GM23338 (cell line): ENCODE results near the gene SMAD1. TPM values are rescaled to one million over a fixed set of nuclear protein-coding genes. Genes with fewer than 3 reads are reported as not detected.

Experiments used
- ATAC-seq: fragments of 200-7000 bp; cut with Tn5 transposase; 3 replicates; pipeline ENCODE4 v1.9.1; 2020
- DNase-seq: peaks from one replicate; pipeline ENCODE4 v3.0.0-alpha.2; 2015; ENCODE audit warnings: low spot score
- H2AFZ ChIP-seq: fragments of 200-600 bp; sonication (generic); 2 replicates; pipeline ENCODE4 v1.8.0; 2016; ENCODE audit warnings: antibody characterized with exemption, mild to moderate bottlenecking, moderate library complexity
- H3F3A ChIP-seq: fragments of 200-600 bp; sonication (generic); replicated peaks from 2 replicates; pipeline ENCODE4 v1.8.0; 2017; ENCODE audit warnings: antibody characterized with exemption, mixed run types, low read depth
- H3K27ac ChIP-seq: fragments of 200-600 bp; sonication (generic); 2 replicates; pipeline ENCODE4 v1.6.1; 2016; ENCODE audit warnings: low read depth
- H3K27me3 ChIP-seq: fragments of 200-600 bp; sonication (generic); 2 replicates; pipeline ENCODE4 v1.8.0; 2016; ENCODE audit warnings: mild to moderate bottlenecking, mixed run types, moderate library complexity; ENCODE audit not compliant: insufficient read depth
- H3K36me3 ChIP-seq: fragments of 200-600 bp; sonication (generic); 2 replicates; pipeline ENCODE4 v1.8.0; 2016; ENCODE audit warnings: mild to moderate bottlenecking; ENCODE audit not compliant: insufficient read depth
- H3K4me1 ChIP-seq: fragments of 200-600 bp; sonication (generic); 2 replicates; pipeline ENCODE4 v1.8.0; 2016; ENCODE audit warnings: mild to moderate bottlenecking, moderate library complexity; ENCODE audit not compliant: insufficient read depth
- H3K4me2 ChIP-seq: fragments of 200-600 bp; sonication (generic); 2 replicates; pipeline ENCODE4 v1.7.1; 2017; ENCODE audit warnings: mixed run types
- H3K4me3 ChIP-seq: fragments of 200-600 bp; sonication (generic); 2 replicates; pipeline ENCODE4 v1.6.1; 2016; ENCODE audit warnings: mixed run types
- H3K79me2 ChIP-seq: fragments of 200-600 bp; sonication (generic); replicated peaks from 2 replicates; pipeline ENCODE4 v1.8.0; 2017; ENCODE audit warnings: mild to moderate bottlenecking; ENCODE audit not compliant: insufficient read depth
- H3K9me2 ChIP-seq: fragments of 200-600 bp; sonication (generic); 2 replicates; pipeline ENCODE4 v1.8.0; 2017; ENCODE audit not compliant: insufficient read depth
- H4K20me1 ChIP-seq: fragments of 200-600 bp; sonication (generic); replicated peaks from 2 replicates; pipeline ENCODE4 v1.8.0; 2017; ENCODE audit warnings: mild to moderate bottlenecking; ENCODE audit not compliant: insufficient read depth
- H3K27ac Mint-ChIP-seq: 2 replicates; pipeline ENCODE4 v1.8.0; 2020; ENCODE audit warnings: inconsistent platforms, mild to moderate bottlenecking, moderate library complexity, mixed read lengths
- H3K27me3 Mint-ChIP-seq: 3 replicates; pipeline ENCODE4 v1.8.0; 2022; ENCODE audit warnings: low read depth, mild to moderate bottlenecking, moderate library complexity, mixed read lengths, inconsistent platforms; ENCODE audit not compliant: insufficient read depth, poor library complexity
- H3K36me3 Mint-ChIP-seq: 3 replicates; pipeline ENCODE4 v1.8.0; 2021; ENCODE audit warnings: low read depth, mild to moderate bottlenecking, inconsistent platforms, moderate library complexity, mixed read lengths
- H3K4me1 Mint-ChIP-seq: 3 replicates; pipeline ENCODE4 v1.8.0; 2020; ENCODE audit warnings: mild to moderate bottlenecking, inconsistent platforms, mixed read lengths
- H3K4me3 Mint-ChIP-seq: 3 replicates; pipeline ENCODE4 v1.8.0; 2021; ENCODE audit warnings: moderate library complexity, mild to moderate bottlenecking, inconsistent platforms, mixed read lengths
- H3K9me3 Mint-ChIP-seq: 3 replicates; pipeline ENCODE4 v1.8.0; 2020; ENCODE audit warnings: moderate library complexity, mild to moderate bottlenecking, inconsistent platforms, mixed read lengths
- EZH2 ChIP-seq: fragments of 200-600 bp; sonication (generic); IDR thresholded peaks from one replicate; pipeline ENCODE4 v1.8.0; 2017; ENCODE audit warnings: antibody characterized with exemption, mild to moderate bottlenecking, low read depth; ENCODE audit not compliant: unreplicated experiment
- EZH2phosphoT487 ChIP-seq: fragments of 200-600 bp; sonication (generic); IDR thresholded peaks from one replicate; pipeline ENCODE4 v1.8.1; 2018; ENCODE audit warnings: antibody characterized with exemption; ENCODE audit not compliant: unreplicated experiment
- JUNB ChIP-seq: IDR thresholded peaks from one replicate; pipeline ENCODE4 v1.6.1; 2016; ENCODE audit warnings: antibody characterized with exemption; ENCODE audit not compliant: unreplicated experiment
- NANOG ChIP-seq: IDR thresholded peaks from 2 replicates; pipeline ENCODE4 v1.6.1; 2016; ENCODE audit warnings: antibody characterized with exemption, borderline replicate concordance
- POLR2AphosphoS5 ChIP-seq: IDR thresholded peaks from 2 replicates; pipeline ENCODE4 v1.6.1; 2016; ENCODE audit warnings: antibody characterized with exemption, low read depth
- STAT1 ChIP-seq: IDR thresholded peaks from one replicate; pipeline ENCODE4 v1.6.1; 2016; ENCODE audit warnings: antibody characterized with exemption; ENCODE audit not compliant: unreplicated experiment
- ZNF114 ChIP-seq: fragments of 250-450 bp; sonication (Bioruptor Pico); IDR thresholded peaks from 2 replicates; pipeline ENCODE4 v1.5.0; 2020; ENCODE audit warnings: mild to moderate bottlenecking, moderate library complexity
- ZNF331 ChIP-seq: fragments of 250-450 bp; sonication (Bioruptor Pico); IDR thresholded peaks from 2 replicates; pipeline ENCODE4 v1.5.0; 2020; ENCODE audit warnings: low read depth, mild to moderate bottlenecking, moderate library complexity
- polyA plus RNA-seq: library from polyadenylated mRNA; unstranded; fragments of >200 nt; fragmentation: Nextera tagmentation; extraction: Ambion mirVana; gene quantifications from 2 replicates; pipeline ENCODE4 v1.2.1, GENCODE V29; 2016
- total RNA-seq: library from RNA; depleted of rRNA; stranded (reverse); fragments of >200 nt; shearing (Covaris generic); gene quantifications from 2 replicates; pipeline ENCODE4 v1.2.3, GENCODE V29; 2014
- TF ChIP-seq, protein P1 (sequence below): IDR thresholded peaks from one replicate; pipeline ENCODE4 v1.6.1; 2018; ENCODE audit warnings: antibody characterized with exemption; ENCODE audit not compliant: unreplicated experiment
- TF ChIP-seq, protein P2 (sequence below): IDR thresholded peaks from 2 replicates; pipeline ENCODE4 v1.6.1; 2016; ENCODE audit warnings: antibody characterized with exemption
- TF ChIP-seq, protein P3 (sequence below), 2 experiments: fragments of 200-600 bp in 1 of 2; sonication (generic) in 1 of 2; conservative IDR thresholded peaks; 2 replicates each; pipeline versions ENCODE4 v1.5.1 to v1.6.1; 2016 to 2017; ENCODE audit warnings: antibody characterized with exemption in 2 of 2, low read depth in 2 of 2, mild to moderate bottlenecking in 2 of 2, moderate library complexity in 1 of 2
- TF ChIP-seq, protein P4 (sequence below): fragments of 250-450 bp; sonication (Bioruptor Pico); IDR thresholded peaks from 2 replicates; pipeline ENCODE4 v1.5.0; 2020; ENCODE audit warnings: mild to moderate bottlenecking, moderate library complexity

SMAD1 gene
- total and polyA plus RNA-seq, 2 experiments from 2014 or later: 19.8 to 33.6 TPM

DNA sequence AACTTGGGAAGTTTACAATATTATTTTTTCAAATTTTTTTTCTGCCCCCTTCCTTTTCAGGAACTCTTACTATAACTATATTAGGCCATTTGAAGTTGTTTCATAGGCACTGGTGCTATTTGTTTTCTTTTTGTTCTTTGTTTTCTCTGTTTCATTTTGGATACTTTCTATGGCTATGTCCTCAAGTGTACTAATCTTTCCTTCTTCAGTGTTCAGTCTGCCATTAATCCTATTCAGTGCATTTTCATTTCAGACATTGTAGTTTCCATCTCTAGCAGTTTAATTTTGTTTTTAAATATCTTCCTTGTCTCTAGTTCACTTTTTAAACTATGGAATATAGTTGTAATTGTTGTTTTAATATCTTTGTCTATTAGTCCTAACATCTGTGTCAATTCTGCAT, 48.0 kb upstream of the SMAD1 start (continued):
- TF ChIP-seq, protein P1, sequence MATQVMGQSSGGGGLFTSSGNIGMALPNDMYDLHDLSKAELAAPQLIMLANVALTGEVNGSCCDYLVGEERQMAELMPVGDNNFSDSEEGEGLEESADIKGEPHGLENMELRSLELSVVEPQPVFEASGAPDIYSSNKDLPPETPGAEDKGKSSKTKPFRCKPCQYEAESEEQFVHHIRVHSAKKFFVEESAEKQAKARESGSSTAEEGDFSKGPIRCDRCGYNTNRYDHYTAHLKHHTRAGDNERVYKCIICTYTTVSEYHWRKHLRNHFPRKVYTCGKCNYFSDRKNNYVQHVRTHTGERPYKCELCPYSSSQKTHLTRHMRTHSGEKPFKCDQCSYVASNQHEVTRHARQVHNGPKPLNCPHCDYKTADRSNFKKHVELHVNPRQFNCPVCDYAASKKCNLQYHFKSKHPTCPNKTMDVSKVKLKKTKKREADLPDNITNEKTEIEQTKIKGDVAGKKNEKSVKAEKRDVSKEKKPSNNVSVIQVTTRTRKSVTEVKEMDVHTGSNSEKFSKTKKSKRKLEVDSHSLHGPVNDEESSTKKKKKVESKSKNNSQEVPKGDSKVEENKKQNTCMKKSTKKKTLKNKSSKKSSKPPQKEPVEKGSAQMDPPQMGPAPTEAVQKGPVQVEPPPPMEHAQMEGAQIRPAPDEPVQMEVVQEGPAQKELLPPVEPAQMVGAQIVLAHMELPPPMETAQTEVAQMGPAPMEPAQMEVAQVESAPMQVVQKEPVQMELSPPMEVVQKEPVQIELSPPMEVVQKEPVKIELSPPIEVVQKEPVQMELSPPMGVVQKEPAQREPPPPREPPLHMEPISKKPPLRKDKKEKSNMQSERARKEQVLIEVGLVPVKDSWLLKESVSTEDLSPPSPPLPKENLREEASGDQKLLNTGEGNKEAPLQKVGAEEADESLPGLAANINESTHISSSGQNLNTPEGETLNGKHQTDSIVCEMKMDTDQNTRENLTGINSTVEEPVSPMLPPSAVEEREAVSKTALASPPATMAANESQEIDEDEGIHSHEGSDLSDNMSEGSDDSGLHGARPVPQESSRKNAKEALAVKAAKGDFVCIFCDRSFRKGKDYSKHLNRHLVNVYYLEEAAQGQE: no peak
- TF ChIP-seq EZH2phosphoT487 (no peak), POLR2AphosphoS5 (no peak), EZH2 (no peak), ZNF114 (CRISPR knock-in tag) (no peak), NANOG (no peak), STAT1 (no peak)

DNA sequence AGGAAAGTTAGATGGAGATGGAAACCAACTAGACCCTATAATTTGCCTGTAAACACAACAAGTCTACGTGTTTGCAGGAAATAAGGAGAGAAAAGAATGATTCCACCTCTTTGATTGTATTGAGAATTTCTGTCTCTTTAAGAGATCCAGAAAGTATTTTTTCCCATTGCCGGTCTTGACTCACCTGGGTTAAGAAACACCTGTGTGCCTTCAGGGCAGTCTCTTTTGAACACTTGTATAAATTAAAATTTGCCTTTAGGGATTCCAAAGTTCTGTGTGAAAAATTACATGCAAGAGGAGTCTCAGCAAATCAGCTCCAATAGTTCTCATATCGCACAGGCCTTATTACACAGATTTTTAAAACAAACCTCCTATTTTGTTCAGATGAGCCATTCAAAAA, 46.0 kb upstream of the SMAD1 start:
- Histone ChIP-seq H3K9me2 (no peaks in the 10 kb centered on the region), H3K4me3 (no peak overlapping the region), H2AFZ (no peak overlapping the region), H3K27me3 (no peaks in the 10 kb centered on the region), H3K27ac (no peak overlapping the region), H4K20me1 (no peaks in the 10 kb centered on the region), H3K4me1 (peaks cover 6% of the 10 kb centered on the region; the same call in 1 of the 2 replicates), H3K4me2 (no peak overlapping the region), H3K79me2 (no peaks in the 10 kb centered on the region), H3F3A (no peaks in the 10 kb centered on the region), H3K36me3 (no peaks in the 10 kb centered on the region)
- H3K36me3 Mint-ChIP-seq: no peaks in the 10 kb centered on the region
- H3K27ac Mint-ChIP-seq: no peak overlapping the region
- peaks cover 3% of the 10 kb centered on the region; the same call in 2 of the 3 replicates for H3K9me3 Mint-ChIP-seq
- no peak overlapping the region for H3K4me3 Mint-ChIP-seq
- peaks cover 9% of the 10 kb centered on the region; the same call in 2 of the 3 replicates for H3K4me1 Mint-ChIP-seq
- no peak for ATAC-seq
- DNase-seq: no peak
- no peaks in the 10 kb centered on the region for H3K27me3 Mint-ChIP-seq
- TF ChIP-seq, protein P2, sequence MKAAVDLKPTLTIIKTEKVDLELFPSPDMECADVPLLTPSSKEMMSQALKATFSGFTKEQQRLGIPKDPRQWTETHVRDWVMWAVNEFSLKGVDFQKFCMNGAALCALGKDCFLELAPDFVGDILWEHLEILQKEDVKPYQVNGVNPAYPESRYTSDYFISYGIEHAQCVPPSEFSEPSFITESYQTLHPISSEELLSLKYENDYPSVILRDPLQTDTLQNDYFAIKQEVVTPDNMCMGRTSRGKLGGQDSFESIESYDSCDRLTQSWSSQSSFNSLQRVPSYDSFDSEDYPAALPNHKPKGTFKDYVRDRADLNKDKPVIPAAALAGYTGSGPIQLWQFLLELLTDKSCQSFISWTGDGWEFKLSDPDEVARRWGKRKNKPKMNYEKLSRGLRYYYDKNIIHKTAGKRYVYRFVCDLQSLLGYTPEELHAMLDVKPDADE: no peak
- TF ChIP-seq EZH2 (no peak), JUNB (no peak), ZNF114 (CRISPR knock-in tag) (no peak), STAT1 (no peak), ZNF331 (CRISPR knock-in tag) (no peak)
- TF ChIP-seq, protein P3, sequence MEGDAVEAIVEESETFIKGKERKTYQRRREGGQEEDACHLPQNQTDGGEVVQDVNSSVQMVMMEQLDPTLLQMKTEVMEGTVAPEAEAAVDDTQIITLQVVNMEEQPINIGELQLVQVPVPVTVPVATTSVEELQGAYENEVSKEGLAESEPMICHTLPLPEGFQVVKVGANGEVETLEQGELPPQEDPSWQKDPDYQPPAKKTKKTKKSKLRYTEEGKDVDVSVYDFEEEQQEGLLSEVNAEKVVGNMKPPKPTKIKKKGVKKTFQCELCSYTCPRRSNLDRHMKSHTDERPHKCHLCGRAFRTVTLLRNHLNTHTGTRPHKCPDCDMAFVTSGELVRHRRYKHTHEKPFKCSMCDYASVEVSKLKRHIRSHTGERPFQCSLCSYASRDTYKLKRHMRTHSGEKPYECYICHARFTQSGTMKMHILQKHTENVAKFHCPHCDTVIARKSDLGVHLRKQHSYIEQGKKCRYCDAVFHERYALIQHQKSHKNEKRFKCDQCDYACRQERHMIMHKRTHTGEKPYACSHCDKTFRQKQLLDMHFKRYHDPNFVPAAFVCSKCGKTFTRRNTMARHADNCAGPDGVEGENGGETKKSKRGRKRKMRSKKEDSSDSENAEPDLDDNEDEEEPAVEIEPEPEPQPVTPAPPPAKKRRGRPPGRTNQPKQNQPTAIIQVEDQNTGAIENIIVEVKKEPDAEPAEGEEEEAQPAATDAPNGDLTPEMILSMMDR (conservative IDR thresholded peaks at IDR 0.05; ENCODE audit: low read depth in 2 of 2): no peak
- TF ChIP-seq, protein P4, sequence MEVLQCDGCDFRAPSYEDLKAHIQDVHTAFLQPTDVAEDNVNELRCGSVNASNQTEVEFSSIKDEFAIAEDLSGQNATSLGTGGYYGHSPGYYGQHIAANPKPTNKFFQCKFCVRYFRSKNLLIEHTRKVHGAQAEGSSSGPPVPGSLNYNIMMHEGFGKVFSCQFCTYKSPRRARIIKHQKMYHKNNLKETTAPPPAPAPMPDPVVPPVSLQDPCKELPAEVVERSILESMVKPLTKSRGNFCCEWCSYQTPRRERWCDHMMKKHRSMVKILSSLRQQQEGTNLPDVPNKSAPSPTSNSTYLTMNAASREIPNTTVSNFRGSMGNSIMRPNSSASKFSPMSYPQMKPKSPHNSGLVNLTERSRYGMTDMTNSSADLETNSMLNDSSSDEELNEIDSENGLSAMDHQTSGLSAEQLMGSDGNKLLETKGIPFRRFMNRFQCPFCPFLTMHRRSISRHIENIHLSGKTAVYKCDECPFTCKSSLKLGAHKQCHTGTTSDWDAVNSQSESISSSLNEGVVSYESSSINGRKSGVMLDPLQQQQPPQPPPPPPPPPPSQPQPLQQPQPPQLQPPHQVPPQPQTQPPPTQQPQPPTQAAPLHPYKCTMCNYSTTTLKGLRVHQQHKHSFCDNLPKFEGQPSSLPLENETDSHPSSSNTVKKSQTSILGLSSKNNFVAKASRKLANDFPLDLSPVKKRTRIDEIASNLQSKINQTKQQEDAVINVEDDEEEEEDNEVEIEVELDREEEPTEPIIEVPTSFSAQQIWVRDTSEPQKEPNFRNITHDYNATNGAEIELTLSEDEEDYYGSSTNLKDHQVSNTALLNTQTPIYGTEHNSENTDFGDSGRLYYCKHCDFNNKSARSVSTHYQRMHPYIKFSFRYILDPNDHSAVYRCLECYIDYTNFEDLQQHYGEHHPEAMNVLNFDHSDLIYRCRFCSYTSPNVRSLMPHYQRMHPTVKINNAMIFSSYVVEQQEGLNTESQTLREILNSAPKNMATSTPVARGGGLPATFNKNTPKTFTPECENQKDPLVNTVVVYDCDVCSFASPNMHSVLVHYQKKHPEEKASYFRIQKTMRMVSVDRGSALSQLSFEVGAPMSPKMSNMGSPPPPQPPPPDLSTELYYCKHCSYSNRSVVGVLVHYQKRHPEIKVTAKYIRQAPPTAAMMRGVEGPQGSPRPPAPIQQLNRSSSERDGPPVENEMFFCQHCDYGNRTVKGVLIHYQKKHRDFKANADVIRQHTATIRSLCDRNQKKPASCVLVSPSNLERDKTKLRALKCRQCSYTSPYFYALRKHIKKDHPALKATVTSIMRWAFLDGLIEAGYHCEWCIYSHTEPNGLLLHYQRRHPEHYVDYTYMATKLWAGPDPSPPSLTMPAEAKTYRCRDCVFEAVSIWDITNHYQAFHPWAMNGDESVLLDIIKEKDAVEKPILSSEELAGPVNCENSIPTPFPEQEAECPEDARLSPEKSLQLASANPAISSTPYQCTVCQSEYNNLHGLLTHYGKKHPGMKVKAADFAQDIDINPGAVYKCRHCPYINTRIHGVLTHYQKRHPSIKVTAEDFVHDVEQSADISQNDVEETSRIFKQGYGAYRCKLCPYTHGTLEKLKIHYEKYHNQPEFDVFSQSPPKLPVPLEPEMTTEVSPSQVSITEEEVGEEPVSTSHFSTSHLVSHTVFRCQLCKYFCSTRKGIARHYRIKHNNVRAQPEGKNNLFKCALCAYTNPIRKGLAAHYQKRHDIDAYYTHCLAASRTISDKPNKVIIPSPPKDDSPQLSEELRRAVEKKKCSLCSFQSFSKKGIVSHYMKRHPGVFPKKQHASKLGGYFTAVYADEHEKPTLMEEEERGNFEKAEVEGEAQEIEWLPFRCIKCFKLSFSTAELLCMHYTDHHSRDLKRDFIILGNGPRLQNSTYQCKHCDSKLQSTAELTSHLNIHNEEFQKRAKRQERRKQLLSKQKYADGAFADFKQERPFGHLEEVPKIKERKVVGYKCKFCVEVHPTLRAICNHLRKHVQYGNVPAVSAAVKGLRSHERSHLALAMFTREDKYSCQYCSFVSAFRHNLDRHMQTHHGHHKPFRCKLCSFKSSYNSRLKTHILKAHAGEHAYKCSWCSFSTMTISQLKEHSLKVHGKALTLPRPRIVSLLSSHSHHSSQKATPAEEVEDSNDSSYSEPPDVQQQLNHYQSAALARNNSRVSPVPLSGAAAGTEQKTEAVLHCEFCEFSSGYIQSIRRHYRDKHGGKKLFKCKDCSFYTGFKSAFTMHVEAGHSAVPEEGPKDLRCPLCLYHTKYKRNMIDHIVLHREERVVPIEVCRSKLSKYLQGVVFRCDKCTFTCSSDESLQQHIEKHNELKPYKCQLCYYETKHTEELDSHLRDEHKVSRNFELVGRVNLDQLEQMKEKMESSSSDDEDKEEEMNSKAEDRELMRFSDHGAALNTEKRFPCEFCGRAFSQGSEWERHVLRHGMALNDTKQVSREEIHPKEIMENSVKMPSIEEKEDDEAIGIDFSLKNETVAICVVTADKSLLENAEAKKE (CRISPR knock-in tag): no peak
